SJCRH30 (cell line): ENCODE results near the gene NTM. TPM values are rescaled to one million over a fixed set of nuclear protein-coding genes. Genes with fewer than 3 reads are reported as not detected.

Experiments
- DNase-seq, 2 experiments: peaks; one replicate each; pipeline ENCODE4 v3.0.0-alpha.2; 2015 to 2020
- H3K27ac ChIP-seq: fragments of 250-450 bp; sonication (Bioruptor Pico); 2 replicates; pipeline ENCODE4 v1.5.1; 2020; ENCODE audit warnings: mild to moderate bottlenecking, moderate library complexity
- H3K27me3 ChIP-seq: fragments of 250-450 bp; sonication (Bioruptor Pico); 2 replicates; pipeline ENCODE4 v1.5.1; 2020; ENCODE audit warnings: mild to moderate bottlenecking, moderate library complexity
- H3K36me3 ChIP-seq: fragments of 250-450 bp; sonication (Bioruptor Pico); 2 replicates; pipeline ENCODE4 v1.5.1; 2020; ENCODE audit warnings: mild to moderate bottlenecking, moderate library complexity
- H3K4me1 ChIP-seq: fragments of 250-450 bp; sonication (Bioruptor Pico); 2 replicates; pipeline ENCODE4 v1.5.1; 2020; ENCODE audit warnings: mild to moderate bottlenecking, moderate library complexity
- H3K4me3 ChIP-seq: fragments of 250-450 bp; sonication (Bioruptor Pico); 2 replicates; pipeline ENCODE4 v1.5.1; 2020; ENCODE audit warnings: mild to moderate bottlenecking, moderate library complexity
- H3K9me3 ChIP-seq: fragments of 250-450 bp; sonication (Bioruptor Pico); replicated peaks from 2 replicates; pipeline ENCODE4 v1.5.1; 2020; ENCODE audit warnings: mild to moderate bottlenecking, moderate library complexity
- total RNA-seq: library from RNA; depleted of rRNA; stranded (reverse); fragments of >200 nt; shearing (Covaris generic); gene quantifications from 2 replicates; pipeline ENCODE4 v1.2.3, GENCODE V29; 2014

The NTM gene
- total RNA-seq, 1 experiment from 2014 or later: not detected

DNA sequence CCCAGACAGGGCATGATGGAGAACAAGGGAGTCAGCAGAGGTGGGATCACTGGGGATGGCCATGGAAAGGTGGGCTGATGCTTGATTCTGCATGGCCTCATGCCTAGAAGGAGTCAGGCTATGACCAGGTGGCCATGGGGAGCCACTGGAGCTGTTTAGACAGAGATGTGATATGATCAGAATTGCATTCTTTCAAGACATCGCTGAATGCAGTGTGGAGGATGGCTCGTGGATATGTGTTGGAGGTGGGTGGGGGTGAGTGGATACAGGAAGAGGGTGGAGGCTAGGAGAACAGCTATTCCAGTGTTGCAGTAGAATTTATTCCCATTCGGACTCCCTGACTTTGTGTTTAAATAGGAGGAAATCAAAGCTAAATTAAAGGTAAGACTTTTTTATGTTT lies 841.1 kb downstream of the NTM start:
- no peaks in the 10 kb centered on the region for H3K9me3 ChIP-seq
- no peak for DNase-seq
- no peaks in the 10 kb centered on the region for H3K4me1 ChIP-seq
- no peaks in the 10 kb centered on the region for H3K36me3 ChIP-seq
- H3K27me3 ChIP-seq: no peaks in the 10 kb centered on the region
- H3K27ac ChIP-seq: no peak overlapping the region
- H3K4me3 ChIP-seq: no peak overlapping the region

DNA sequence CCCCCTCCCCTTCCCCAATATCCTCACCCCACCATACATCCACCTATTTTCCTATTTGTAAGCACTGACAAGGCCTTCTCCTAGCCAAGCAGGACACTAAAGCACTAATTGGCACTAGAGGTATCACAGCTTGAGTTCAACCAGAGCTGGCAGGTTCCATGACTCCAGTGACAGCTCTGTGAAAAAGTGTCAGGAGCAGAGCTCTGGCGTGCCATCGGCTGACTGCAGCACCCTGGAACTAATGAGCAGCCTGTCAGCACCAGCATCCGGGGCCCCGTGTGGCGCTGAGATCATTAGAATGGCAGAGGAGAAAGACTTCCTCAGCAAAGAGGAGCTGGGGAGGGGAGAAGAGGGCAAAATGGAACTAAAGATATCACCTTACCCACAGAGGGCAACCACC lies 847.4 kb downstream of the NTM start:
- no peaks in the 10 kb centered on the region for H3K36me3 ChIP-seq
- no peaks in the 10 kb centered on the region for H3K27me3 ChIP-seq
- H3K9me3 ChIP-seq: no peaks in the 10 kb centered on the region
- H3K4me1 ChIP-seq: no peaks in the 10 kb centered on the region
- H3K4me3 ChIP-seq: no peak overlapping the region
- no peak overlapping the region for H3K27ac ChIP-seq
- no peak for DNase-seq

DNA sequence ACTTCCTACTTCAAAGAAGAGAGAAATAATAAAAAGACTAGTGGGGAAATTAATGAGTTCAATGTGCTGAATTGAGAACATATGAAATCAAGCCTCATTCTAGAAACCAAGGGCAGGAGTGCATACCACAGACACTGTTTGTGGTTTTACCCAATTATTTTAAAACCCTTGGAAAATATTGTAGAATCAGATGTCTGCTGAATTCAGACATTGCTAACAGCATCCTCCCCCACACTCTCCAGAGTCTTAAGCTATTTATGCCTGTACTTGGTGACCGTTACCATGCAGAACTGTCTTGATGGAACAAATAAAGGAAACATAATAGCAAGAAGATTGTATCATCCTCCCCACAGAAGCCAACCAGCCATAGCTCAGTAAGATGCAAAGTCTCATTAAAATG lies 850.1 kb downstream of the NTM start:
- DNase-seq: no peak
- Histone ChIP-seq H3K9me3 (no peaks in the 10 kb centered on the region), H3K27me3 (no peaks in the 10 kb centered on the region), H3K4me3 (no peak overlapping the region), H3K27ac (no peak overlapping the region), H3K36me3 (no peaks in the 10 kb centered on the region), H3K4me1 (no peaks in the 10 kb centered on the region)

DNA sequence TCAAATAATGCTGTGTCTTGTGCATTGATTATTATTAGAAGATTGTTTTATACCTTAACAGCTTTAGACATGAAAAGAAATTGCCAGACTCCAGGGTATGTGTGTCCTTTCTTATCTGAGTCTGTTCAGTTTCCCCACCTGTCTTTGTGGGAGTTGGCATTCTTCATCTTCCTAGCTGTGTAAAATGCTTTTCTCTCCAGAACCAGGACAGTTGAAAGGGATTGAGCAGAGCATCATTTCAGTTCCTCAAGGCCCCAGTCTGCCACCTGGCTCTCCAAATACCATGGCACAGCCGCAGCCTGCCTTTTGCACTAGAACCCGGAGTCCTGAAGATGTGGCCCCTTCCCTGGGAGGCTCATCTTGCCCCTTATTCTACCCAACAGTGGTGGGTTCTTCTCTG lies 851.9 kb downstream of the NTM start:
- Histone ChIP-seq H3K4me1 (no peaks in the 10 kb centered on the region), H3K9me3 (no peaks in the 10 kb centered on the region), H3K27me3 (no peaks in the 10 kb centered on the region), H3K4me3 (no peak overlapping the region), H3K36me3 (no peaks in the 10 kb centered on the region), H3K27ac (no peak overlapping the region)
- DNase-seq: no peak

DNA sequence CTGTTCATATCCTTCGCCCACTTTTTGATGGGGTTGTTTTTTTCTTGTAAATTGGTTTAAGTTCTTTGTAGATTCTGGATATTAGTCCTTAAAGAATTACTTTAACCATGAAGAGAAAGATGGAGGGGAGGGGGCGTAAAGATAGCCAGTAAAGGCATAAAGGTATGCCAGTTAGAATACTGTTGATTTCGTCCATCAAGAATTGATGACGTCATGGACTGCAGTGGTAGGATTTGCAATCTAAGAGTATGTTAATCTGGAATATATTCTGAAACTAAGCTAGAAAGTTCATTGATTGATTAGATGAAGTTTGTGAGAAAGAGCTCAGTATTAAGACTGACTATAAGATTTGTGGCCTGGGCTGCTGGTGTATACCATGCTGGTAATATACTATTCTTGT lies 856.1 kb downstream of the NTM start:
- no peak for DNase-seq
- H3K9me3 ChIP-seq: no peaks in the 10 kb centered on the region
- H3K36me3 ChIP-seq: no peaks in the 10 kb centered on the region
- no peaks in the 10 kb centered on the region for H3K27me3 ChIP-seq
- H3K4me3 ChIP-seq: no peak overlapping the region
- no peak overlapping the region for H3K27ac ChIP-seq
- no peaks in the 10 kb centered on the region for H3K4me1 ChIP-seq

DNA sequence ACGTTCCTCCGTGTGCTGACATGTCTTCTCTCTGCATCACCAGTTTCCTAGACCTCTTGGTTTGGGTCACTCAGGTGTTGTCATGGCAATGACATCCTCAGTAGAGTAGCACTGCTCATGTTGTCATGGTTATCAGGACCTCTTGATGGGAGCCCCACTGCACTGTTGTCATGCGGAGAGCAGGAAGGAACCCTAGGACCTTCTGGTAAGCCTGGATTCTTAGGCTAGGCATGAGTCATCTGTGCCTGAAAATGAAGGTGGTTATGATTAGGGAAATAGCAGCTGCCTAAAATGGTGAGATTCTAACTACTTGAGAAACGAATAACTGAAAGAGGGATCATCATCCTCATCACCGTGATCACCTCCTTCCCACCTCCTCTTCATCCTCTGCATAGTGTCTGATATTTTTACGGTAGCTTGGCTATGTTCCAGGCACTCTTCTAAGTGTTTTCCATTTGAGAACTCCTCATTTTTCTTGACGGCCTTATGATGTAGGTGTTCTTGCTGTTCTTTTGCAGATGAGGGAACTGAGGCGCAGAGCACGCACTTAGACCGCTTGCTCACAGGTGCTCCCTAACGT lies 858.4 kb downstream of the NTM start:
- no peak overlapping the region for H3K4me3 ChIP-seq
- DNase-seq: no peak
- H3K4me1 ChIP-seq: no peaks in the 10 kb centered on the region

DNA sequence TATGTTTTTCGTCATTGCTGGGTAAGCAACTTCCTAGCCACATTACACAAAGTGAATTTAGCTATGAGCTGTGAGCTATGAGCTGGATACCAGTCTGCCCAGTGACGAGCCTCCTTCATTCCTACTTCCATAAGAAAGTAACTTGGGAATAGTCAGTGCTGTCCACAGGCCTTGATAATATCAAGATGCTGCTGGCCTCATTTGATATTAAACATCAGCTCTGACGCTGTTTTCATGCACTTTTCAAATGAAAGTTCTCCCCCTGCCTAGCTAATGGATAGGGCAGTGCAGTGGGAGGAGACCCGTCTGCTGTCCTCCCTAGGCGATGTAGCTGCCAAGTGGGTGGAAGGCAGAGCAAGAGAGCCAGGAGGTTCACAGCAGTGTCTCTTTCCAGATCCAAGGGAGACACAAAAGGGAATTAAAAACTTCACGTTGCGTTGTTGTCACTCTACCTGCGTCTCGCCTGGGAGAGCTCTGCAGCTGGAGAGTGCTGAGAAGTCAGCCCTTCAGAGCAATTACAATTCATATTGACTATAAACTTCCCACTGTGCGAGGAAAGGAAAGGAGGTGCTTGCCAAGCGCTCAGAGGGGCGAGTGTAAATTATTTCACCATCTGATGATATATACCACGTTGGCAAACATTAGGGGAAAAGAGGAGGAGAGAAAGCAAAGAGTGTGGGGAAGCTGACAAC lies 861.4 kb downstream of the NTM start:
- DNase-seq: no peak
- no peaks in the 10 kb centered on the region for H3K4me1 ChIP-seq
- H3K9me3 ChIP-seq: no peaks in the 10 kb centered on the region
- no peaks in the 10 kb centered on the region for H3K36me3 ChIP-seq
- no peaks in the 10 kb centered on the region for H3K27me3 ChIP-seq
- H3K4me3 ChIP-seq: no peak overlapping the region
- H3K27ac ChIP-seq: no peak overlapping the region

More for the DNA sequence above, 858.4 kb downstream of the NTM start:
- Histone ChIP-seq H3K27me3 (no peaks in the 10 kb centered on the region), H3K9me3 (no peaks in the 10 kb centered on the region), H3K27ac (no peak overlapping the region), H3K36me3 (no peaks in the 10 kb centered on the region)

DNA sequence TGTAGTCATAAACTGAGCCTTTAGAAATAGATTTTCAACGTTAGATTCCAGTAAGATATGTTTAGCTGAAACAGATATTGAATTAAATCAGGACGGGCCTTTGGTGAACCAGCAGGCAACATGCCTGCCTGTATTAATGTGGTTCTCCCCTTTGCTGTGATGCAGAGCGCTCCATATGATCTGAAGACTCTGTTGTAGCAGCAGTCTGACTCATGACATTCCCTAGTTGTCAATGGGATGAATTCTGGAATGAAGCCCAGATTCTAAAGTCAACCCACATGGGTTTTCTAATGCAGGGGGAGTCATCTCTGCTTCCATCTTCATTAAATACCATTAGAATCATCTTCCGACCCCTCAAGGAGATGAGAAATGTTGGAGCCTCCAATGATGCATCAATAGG lies 864.5 kb downstream of the NTM start:
- H3K4me3 ChIP-seq: no peak overlapping the region
- DNase-seq: no peak
- H3K27me3 ChIP-seq: no peaks in the 10 kb centered on the region
- H3K36me3 ChIP-seq: no peaks in the 10 kb centered on the region
- H3K9me3 ChIP-seq: no peaks in the 10 kb centered on the region
- H3K27ac ChIP-seq: no peak overlapping the region
- H3K4me1 ChIP-seq: no peaks in the 10 kb centered on the region

DNA sequence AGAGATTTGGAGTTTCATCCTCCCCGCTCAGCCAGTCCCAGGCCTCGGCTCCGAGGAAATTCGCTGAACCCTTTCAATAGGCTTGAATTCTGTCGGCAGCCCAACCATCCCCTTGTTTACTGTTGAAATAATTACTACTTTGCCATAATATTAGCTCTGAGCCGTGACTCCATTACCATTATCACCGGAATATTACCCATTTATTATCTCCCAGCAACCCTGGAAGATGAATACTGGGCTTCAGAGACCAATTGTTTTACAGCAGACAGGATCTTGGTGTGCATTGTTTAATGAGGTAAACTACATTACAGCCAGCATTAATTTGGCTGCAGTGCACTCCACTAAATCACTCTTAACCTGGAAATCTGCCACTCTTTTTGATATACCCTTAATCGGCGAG lies 867.4 kb downstream of the NTM start:
- Histone ChIP-seq H3K4me3 (no peak overlapping the region), H3K27ac (no peak overlapping the region), H3K27me3 (no peaks in the 10 kb centered on the region), H3K9me3 (no peaks in the 10 kb centered on the region), H3K36me3 (no peaks in the 10 kb centered on the region), H3K4me1 (no peaks in the 10 kb centered on the region)
- no peak for DNase-seq

DNA sequence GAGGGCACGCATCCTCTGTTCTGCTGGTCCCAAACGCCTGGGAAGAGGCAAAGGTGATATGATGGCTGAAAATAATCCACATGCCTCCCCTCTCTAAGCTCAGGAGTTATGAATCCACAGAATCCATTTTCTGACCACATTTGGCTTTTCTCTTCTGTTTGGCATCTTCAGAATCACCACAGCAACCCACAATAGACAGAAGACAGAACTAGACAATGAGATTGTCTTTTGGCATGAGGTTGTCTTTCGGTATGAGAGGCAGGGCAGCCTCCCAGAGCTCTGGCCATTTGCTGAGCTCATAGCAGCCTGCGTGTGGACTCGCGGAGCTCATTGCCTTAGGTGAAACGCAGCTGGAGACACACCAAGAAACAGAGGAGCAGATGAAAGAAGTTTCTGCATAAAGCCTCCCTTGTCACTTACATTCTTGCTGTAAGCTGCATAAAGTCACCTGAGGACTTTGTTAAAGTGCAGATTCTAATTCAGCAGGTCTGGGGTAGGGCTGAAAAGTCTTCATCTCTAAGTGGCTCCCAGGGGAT lies 868.0 kb downstream of the NTM start:
- Histone ChIP-seq H3K27me3 (no peaks in the 10 kb centered on the region), H3K4me3 (no peak overlapping the region), H3K4me1 (no peaks in the 10 kb centered on the region), H3K27ac (no peak overlapping the region), H3K9me3 (no peaks in the 10 kb centered on the region), H3K36me3 (no peaks in the 10 kb centered on the region)
- DNase-seq: no peak

DNA sequence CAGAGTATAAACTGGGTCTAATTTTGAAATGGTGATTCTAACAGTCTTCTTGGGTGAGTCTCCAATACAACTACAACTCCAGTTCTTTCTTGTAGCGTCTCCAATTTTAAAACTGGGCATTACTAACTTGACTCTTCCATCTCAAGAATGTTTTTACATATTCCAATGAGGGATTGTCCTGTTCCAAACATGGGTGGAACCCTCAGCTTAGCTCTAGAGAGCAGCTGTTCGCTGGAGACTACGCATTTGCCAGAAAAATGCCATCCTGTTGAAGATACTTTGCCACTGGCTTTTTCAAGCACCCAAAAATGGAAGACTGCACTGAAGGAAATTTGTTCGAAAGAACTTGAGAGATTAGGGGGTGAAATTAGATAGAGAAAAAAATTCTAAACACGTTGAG lies 870.0 kb downstream of the NTM start:
- Histone ChIP-seq H3K4me3 (no peak overlapping the region), H3K27ac (no peak overlapping the region), H3K9me3 (no peaks in the 10 kb centered on the region), H3K4me1 (no peaks in the 10 kb centered on the region), H3K36me3 (no peaks in the 10 kb centered on the region), H3K27me3 (no peaks in the 10 kb centered on the region)
- no peak for DNase-seq

DNA sequence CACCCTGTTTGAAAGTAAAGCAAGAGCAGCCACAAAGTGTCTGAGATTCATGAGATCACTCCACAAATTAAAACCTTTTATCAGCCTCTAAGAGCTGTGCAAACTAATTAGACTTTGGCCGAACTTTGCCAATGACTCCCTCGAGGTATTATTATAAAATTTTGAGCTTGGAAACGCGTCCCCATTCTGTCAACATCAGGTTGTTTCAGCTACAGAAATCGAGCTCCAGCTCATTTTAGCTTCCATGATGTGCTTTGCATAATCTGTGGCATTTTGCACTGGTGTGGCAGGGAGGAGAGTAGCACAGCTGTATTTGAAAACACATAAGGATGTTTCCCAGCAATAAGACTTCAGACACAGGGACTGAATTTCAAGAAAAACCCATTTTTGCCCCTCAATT lies 872.2 kb downstream of the NTM start:
- Histone ChIP-seq H3K27ac (no peak overlapping the region), H3K9me3 (no peaks in the 10 kb centered on the region), H3K4me1 (no peaks in the 10 kb centered on the region), H3K27me3 (no peaks in the 10 kb centered on the region), H3K4me3 (no peak overlapping the region), H3K36me3 (no peaks in the 10 kb centered on the region)
- no peak for DNase-seq

DNA sequence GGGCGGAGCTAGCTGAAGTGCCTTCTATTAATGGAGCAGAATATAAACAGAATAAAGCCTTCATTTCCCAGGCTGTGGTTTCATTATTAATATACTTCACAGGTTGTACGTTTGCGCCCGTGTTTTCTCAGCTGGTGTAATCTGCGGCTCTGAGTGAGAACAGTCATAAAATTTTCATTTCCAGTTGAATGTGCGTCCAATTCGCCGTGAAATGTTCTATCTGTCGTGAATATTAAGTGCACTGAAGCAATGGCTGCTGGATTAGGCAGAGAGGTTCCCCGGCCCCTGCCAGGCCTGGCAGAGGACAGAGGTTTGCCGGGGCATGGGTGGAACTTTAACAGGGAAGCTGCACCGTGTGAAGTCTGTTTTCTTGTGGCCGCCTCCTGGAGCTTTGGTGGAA lies 874.4 kb downstream of the NTM start:
- no peak for DNase-seq
- Histone ChIP-seq H3K4me3 (no peak overlapping the region), H3K27me3 (no peaks in the 10 kb centered on the region), H3K27ac (no peak overlapping the region), H3K36me3 (no peaks in the 10 kb centered on the region), H3K9me3 (no peaks in the 10 kb centered on the region), H3K4me1 (no peaks in the 10 kb centered on the region)

DNA sequence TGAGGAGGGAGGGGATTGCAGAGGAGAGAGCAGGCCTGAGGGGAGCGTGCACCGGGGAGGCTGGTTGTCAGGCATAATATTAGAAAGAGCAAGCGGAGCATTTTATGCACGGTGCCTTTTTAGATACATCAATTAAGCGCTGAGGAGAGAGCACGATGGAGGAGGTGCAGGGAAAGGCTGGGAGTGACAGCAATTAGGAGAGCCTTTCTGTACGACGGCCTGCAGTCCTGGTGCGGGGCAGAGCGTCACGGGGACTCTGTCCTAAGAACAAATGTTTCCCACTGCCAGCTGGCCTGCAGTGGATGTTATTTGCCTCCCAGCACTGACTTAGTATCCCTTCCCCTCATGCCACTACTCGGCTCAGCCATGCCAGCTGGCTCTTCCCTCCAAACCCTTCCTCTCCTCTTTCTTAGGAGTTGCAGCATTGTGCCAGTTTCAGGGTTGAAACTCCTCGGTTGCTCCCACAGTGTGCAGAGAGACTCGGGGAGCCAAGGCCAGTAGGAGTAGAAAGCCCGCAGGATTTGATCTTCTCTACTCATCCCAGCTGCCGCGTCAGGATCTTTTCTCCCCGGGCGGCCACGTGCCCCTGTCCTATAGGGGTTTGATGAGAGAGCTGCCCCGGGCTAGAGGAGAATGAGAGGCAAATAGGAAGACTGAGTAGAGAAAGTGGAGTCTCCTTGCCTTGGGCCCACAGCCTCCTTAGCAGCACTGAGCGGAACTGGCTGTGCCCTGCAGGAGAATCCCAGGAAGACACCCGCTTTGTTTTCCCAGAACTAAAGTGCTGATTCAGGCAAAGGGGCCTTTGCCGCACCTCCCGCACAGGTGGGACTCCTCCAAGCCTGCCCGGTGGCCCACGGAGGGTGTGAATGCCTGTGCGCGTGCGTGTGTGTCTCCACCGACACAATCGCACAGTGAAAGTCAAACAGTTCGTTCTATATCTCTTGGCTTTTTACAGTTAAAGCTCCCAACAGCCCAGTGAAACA lies 875.3 kb downstream of the NTM start:
- Histone ChIP-seq H3K4me1 (no peaks in the 10 kb centered on the region), H3K27ac (no peak overlapping the region), H3K27me3 (no peaks in the 10 kb centered on the region), H3K36me3 (no peaks in the 10 kb centered on the region), H3K9me3 (no peaks in the 10 kb centered on the region), H3K4me3 (no peak overlapping the region)
- DNase-seq: no peak

DNA sequence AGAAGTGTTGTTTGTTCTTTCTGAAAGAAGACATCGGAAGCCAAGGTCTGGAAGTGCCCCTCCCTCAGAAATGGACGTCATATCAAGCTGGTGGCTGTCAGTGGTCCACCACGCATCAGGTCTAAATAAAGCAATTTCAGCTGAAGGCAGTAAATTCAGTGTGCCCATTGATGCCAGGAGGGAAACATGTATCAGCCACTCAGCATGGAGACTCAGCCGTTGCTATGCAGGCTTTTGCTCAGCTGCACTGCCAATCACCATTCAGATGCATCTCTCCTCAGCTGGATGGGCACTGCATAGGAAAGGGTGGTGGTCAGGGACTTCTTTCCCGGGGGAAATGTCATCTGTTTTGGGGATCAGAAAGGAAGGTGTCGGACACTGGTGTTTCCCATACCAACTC lies 878.2 kb downstream of the NTM start:
- no peaks in the 10 kb centered on the region for H3K4me1 ChIP-seq
- no peaks in the 10 kb centered on the region for H3K36me3 ChIP-seq
- DNase-seq: no peak

More for the DNA sequence above, 878.2 kb downstream of the NTM start:
- Histone ChIP-seq H3K9me3 (no peaks in the 10 kb centered on the region), H3K27me3 (no peaks in the 10 kb centered on the region), H3K27ac (no peak overlapping the region), H3K4me3 (no peak overlapping the region)
